Subcutaneous adipose tissue (tissue), 4 donors: Measurements from ENCODE around the gene RNF181. TPM values are rescaled to one million over a fixed set of nuclear protein-coding genes. Genes with fewer than 3 reads are reported as not detected.

Experiments used
- total RNA-seq, 4 donors: library from RNA; depleted of rRNA; stranded (reverse); fragments of >200 nt; gene quantifications; one replicate each; pipeline ENCODE4 v1.1.0, GENCODE V29; 2016
- TF ChIP-seq, protein P1 (sequence below): fragments of 450-650 bp; IDR thresholded peaks from one replicate; pipeline ENCODE4 v1.5.1; 2016; ENCODE audit warnings: low read depth, mild to moderate bottlenecking, control low read depth, antibody characterized with exemption, moderate library complexity

RNF181 gene
- total RNA-seq, 4 donors from 2014 or later: 150 to 213 (median 158) TPM

DNA sequence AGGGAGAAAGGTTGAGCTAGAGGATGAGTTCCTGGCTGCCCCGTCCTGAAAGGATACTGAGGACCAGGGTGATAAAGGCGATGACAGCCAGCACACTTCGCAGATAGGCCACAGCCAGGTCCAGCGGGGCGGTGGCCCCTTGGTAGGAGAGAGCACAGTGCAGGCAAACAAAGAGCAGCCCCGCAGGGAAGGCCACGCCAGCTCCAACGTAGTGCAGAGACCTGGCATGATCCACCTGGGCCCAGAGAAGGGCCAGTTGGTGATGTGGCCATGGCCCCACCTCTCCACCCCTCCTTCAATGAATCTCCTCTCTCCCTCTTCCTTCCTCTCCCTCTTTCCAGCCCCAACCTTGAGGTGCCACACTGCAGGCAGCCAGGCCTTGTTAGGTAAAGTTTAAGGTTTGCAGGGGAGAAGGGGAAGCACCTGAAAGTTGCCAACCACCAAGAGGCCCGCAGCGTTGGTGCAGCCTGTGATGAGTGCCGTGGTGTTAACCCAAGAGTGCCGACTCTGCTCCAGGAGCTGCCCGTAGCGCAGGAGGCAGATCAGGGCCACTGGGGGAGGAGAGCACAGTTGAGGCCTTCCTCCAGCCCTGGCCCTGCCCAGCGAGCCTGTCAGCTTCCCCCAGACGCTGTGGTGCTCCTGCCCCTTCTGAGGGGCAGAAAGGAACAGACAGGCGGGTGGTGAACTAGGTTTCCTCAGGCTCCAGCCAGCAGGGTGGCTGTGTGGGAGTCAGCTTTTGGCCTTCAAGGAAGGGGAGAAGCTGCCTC lies 4.1 kb downstream of the RNF181 start:
- TF ChIP-seq, protein P1, sequence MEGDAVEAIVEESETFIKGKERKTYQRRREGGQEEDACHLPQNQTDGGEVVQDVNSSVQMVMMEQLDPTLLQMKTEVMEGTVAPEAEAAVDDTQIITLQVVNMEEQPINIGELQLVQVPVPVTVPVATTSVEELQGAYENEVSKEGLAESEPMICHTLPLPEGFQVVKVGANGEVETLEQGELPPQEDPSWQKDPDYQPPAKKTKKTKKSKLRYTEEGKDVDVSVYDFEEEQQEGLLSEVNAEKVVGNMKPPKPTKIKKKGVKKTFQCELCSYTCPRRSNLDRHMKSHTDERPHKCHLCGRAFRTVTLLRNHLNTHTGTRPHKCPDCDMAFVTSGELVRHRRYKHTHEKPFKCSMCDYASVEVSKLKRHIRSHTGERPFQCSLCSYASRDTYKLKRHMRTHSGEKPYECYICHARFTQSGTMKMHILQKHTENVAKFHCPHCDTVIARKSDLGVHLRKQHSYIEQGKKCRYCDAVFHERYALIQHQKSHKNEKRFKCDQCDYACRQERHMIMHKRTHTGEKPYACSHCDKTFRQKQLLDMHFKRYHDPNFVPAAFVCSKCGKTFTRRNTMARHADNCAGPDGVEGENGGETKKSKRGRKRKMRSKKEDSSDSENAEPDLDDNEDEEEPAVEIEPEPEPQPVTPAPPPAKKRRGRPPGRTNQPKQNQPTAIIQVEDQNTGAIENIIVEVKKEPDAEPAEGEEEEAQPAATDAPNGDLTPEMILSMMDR: no peak

DNA sequence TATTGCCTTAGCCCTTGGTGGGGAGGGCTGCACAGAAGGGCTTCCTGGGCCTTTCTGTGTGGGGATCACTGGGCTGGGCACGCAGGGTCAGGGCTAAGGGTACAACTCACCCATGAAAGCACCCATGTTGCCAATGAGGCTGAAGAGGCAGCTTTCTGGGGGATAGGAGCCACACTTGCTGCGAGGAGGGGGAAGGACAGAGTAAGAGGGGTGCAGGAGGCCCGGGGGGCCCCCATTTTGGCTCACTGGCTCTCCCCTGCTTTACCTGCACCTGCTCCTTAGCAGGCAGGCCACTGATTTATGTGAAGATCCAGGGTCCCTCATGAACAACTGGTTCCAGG lies 4.7 kb downstream of the RNF181 start:
- TF ChIP-seq, protein P1: no peak

- TF ChIP-seq, protein P1: no peak
Observed at GRCh38 chr2:85600951-85601770, 5.6 kb downstream of the RNF181 start.

- TF ChIP-seq, protein P1: no peak
Observed at GRCh38 chr2:85601771-85602475, 6.4 kb downstream of the RNF181 start.

DNA sequence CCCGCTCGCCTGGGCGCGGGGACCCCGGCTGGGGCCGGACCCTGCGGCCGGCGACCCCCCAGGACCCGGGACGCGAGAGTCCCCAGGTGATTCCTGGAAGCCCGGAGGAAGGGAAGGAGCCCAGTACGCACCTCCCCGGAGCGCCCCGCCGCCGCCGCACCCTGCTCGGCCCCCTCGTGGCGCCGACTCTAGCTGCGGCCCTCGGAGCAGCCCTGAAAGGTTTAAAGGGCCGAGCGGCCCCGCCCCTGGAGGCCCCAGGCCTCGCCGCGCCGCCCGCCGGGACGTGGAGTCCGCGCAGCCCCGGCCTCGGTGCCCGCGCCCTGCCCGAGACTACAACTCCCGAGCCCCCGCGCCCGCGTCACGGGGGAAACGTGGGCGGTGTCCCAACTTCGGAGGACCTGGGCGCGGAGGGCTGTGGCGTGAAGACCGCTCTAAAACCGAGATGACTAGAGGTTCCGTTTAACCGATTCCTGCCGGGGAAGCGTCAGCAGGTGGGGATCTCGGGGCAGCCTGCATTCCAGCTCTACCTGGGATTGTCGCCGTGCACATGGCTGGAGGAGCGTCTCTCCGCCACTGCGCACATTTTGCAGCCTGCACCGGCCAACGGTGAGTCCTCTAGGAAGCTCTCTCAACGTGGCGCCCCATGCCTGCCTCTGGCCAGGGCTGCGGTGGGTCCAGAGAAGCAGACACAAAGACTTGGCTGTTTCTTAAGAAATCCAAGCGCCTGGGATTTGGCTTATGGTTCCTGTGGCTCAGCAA lies 7.1 kb downstream of the RNF181 start, which contains the start of gene TMEM150A:
TMEM150A (minus strand) TSS at position 223 of the 759 bp plus-strand sequence. CDS start 750 bp downstream, outside the sequence.
- TF ChIP-seq, protein P1: no peak

DNA sequence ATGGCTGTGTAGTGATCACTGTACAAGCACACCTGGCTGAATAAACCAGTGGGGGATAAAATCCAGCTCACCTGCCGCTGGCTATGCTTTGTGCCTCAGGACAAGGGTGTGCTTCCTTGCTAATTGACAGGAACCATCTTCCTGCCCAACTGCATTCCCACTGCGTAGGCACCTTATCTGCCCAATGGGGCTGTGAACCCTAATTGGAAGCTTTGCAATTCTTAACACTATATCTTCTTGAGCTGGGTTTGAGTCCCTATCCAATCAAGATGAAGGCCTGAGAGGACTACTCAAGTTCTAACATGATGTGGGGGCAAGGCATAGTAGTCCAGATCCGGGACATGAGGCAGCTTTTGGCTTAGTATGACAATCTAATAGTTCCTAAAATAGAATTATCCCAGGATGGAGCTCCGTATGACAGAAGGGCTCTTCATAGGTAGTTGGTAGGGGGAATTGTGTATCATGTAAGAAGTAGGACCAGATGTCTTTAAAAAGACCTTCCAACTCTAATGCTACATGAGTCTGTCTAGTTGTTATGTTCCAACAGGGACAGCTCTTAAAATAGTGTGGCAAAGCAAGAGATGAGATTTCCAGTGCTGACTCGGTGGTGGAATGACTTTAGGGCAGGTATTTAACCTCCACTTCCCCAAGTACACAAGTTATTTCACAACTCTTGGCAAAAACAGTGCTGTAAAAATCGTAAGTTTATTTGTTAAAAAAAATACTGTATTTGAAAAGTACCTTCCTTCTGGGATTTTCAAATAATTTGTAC lies 9.2 kb downstream of the RNF181 start:
- TF ChIP-seq, protein P1: no peak
